Putamen (tissue), 1 donor: ENCODE results near the gene WWOX.

Source experiments
- DNase-seq: peaks from one replicate; pipeline ENCODE4 v3.0.0-alpha.2; 2016; ENCODE audit warnings: low spot score

The WWOX gene

GRCh38 chr16:78862022-78862421 is 762.6 kb downstream of the WWOX start:
- DNase-seq, result no peak

GRCh38 chr16:78866521-78866920 is 767.1 kb downstream of the WWOX start:
- no peak for DNase-seq

- DNase-seq, result no peak
Measured at GRCh38 chr16:78869492-78869891, 770.0 kb downstream of the WWOX start.

- DNase-seq, result no peak
Measured at GRCh38 chr16:78871241-78871640, 771.8 kb downstream of the WWOX start.

GRCh38 chr16:78876671-78877070 is 777.2 kb downstream of the WWOX start:
- no peak for DNase-seq

GRCh38 chr16:78877114-78877655 is 777.7 kb downstream of the WWOX start:
- no peak for DNase-seq

- DNase-seq, result no peak
Measured at GRCh38 chr16:78878570-78878969, 779.1 kb downstream of the WWOX start.

GRCh38 chr16:78879011-78879410 is 779.6 kb downstream of the WWOX start:
- DNase-seq, result no peak

GRCh38 chr16:78882150-78882549 is 782.7 kb downstream of the WWOX start:
- no peak for DNase-seq

GRCh38 chr16:78882751-78883150 is 783.3 kb downstream of the WWOX start:
- DNase-seq, result no peak

GRCh38 chr16:78884204-78884603 is 784.8 kb downstream of the WWOX start:
- no peak for DNase-seq

- no peak for DNase-seq
Measured at GRCh38 chr16:78889346-78889745, 789.9 kb downstream of the WWOX start.

GRCh38 chr16:78890373-78890895 is 791.0 kb downstream of the WWOX start:
- no peak for DNase-seq

- no peak for DNase-seq
Measured at GRCh38 chr16:78892951-78893733, 793.7 kb downstream of the WWOX start.

- no peak for DNase-seq
Measured at GRCh38 chr16:78894886-78895285, 795.4 kb downstream of the WWOX start.

- no peak for DNase-seq
Measured at GRCh38 chr16:78895681-78896080, 796.2 kb downstream of the WWOX start.

- DNase-seq, result no peak
Measured at GRCh38 chr16:78896280-78896679, 796.8 kb downstream of the WWOX start.

- no peak for DNase-seq
Measured at GRCh38 chr16:78897299-78897698, 797.8 kb downstream of the WWOX start.

GRCh38 chr16:78900044-78900811 is 800.8 kb downstream of the WWOX start:
- DNase-seq, result no peak

GRCh38 chr16:78900966-78901365 is 801.5 kb downstream of the WWOX start:
- DNase-seq, result no peak

- DNase-seq, result no peak
Measured at GRCh38 chr16:78902321-78902720, 802.9 kb downstream of the WWOX start.

GRCh38 chr16:78903237-78903636 is 803.8 kb downstream of the WWOX start:
- DNase-seq, result no peak

- DNase-seq, result no peak
Measured at GRCh38 chr16:78903843-78904242, 804.4 kb downstream of the WWOX start.
